HG02759 (cell line): ENCODE measurements around the gene GOLGA8O.
"Not testable (repeated sequence)": the region's sequence is repeated elsewhere in the genome, so short reads cannot be mapped to it uniquely, and the experiment has no call there.

ENCODE experiments used
- ATAC-seq: cut with Tn5 transposase; IDR thresholded peaks from one replicate; pipeline ENCODE4 v1.9.1; 2021; ENCODE audit warnings: mild to moderate bottlenecking, moderate library complexity; ENCODE audit not compliant: unreplicated experiment

The GOLGA8O gene

DNA sequence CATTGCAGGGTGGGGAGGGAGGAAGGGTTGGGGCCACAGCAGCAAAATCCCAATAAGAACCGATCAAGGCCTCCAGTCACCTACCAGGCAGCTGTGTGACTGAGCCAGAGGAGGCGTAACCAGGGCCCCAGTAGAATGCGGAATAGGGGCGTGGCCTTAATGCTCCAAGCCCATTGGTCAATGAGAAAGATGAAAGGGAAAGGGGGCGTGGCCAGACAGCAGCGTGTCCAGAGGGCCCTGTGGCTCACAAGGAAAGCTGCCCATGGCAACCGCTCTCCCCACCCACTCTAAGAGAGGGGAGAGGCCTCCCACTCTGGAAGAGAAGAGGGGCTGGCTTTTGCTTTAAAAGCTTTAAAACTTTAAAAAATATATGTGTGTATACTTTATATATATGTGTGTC is at the start of gene GOLGA8O:
TSS of gene GOLGA8O (minus strand) at position 101 of the 400 bp plus-strand sequence. CDS start at position 3, 98 bp downstream.
- not testable (repeated sequence) for ATAC-seq

GRCh38 chr15:32504152-32504811 is 48.8 kb upstream of the GOLGA8O start:
- not testable (repeated sequence) for ATAC-seq

DNA sequence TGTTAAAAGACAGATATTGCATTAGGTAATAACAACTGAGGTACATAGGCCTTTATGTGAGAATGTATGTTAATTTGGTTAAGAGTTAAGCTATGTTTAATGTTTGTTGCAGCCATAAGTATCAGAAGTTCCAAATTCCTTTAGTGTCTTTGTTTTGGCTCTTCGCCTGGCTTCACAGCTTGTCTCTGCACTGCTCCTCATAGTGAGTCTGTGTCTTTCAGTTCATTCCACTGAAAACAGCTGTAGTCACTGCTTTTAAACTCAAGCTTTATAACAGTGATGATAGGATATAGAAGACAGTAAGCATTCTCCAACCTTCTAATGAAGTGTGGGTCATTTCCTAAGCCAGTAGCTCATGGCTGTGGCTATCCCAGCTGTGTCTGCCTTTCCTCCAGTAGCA is 47.5 kb upstream of the GOLGA8O start:
- not testable (repeated sequence) for ATAC-seq

GRCh38 chr15:32492768-32493167 is 37.3 kb upstream of the GOLGA8O start:
- ATAC-seq, result not testable (repeated sequence)

DNA sequence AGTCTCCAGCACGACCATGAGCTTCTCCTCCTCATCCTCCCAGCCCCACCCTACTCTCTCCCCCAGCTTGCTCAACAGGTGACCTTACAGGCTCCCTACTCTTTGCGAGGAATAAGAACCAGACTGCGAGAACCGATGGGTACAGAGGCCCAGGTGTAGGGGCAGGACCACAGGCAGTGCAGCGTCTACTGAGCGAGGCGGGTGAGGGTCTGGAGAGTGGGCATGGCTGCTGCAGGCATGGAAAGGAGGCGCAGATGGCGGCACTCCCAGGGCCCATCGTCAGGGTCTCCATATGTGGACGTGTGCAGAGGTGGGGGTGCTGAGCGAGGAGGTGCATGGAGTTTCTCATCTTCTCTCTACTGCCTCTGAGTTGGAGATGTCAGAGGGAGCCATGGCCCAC is 31.0 kb upstream of the GOLGA8O start:
- not testable (repeated sequence) for ATAC-seq

- ATAC-seq, result not testable (repeated sequence)
These were observed 27.9 kb upstream of the GOLGA8O start for GRCh38 chr15:32483377-32483776.

GRCh38 chr15:32481683-32482082 is 26.2 kb upstream of the GOLGA8O start:
- ATAC-seq, result not testable (repeated sequence)

DNA sequence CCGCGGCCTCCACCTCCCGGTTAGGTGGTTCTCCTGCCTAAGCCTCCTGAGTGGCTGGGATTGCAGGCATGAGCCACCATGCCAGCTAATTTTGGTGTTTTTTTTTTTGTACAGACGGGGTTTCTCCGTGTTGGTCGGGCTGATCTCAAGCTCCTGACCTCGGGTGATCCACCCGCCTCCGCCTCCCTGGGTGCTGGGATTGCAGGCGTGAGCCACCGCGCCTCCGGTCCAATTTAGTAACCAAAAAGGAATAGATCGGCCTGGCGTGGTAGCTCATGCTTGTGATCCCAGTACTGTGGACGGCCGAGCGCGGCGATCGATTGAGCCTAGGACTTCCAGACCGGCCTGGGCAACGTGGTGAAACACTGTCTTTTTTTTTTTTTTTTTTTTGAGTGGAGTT is 12.6 kb upstream of the GOLGA8O start:
- ATAC-seq, result not testable (repeated sequence)

- ATAC-seq, result peak; percentile 63
These were observed 14.9 kb downstream of the GOLGA8O start for GRCh38 chr15:32440445-32440977.

DNA sequence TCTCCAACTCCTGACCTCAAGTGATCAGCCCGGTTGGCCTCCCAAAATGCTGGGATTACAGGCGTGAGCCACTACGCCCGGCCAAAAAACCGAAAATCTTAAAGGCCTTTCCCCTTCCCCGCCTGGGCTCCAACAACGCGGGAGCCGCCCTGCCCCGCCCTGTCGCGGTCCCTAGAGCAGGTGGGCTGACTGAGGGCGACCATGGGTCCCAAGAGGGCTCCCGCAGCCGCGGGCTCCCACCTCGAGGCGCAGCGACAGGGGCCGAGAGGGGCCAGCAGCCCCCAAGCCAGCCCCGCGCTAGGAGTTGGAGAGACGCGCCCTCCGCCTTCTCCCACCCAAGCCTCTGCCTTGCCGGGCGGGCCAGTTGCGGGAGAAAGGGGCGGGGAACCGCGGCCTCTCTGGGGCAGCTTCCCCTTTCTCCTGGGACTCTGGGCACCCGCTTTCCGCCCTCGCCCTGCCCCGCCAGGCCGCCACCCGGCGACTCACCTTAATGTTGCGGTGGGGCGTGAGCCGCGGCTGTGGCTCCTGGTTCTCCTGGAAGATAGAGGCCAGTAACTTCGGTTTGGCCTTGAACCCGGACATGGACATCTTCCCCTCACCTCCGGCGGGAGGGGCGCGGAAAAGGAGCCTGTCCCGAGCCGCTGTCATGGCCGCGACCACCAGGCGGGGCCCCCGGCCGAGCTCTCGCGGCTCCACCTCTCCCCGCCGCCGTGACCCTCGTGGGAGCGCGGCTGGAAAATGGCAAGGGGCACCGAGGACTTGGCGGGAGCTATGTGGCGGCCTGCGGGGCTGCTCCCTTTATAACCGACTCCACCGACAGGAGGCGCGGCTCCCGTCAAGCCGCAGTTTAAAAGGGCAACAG is 21.1 kb downstream of the GOLGA8O start:
- ATAC-seq, result peak; percentile 60

GRCh38 chr15:32427635-32428034 is 27.8 kb downstream of the GOLGA8O start:
- not testable (repeated sequence) for ATAC-seq

DNA sequence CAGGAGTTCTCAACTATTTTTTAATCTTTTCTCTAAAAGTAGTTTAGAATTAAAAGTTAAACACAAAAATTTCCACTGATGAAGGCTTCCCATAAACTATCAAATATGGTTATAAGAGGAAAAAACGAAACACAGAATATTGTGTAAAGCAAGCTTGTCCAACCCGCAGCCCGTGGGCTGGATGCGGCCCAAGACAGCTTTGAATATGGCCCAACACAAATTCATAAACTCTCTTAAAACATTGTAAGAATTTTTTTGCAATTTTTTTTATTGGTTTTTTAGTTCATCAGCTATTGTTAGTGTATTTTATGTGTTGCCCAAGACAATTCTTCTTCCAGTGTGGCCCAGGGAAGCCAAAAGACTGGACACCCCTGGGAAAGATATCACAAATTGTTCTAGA is 28.9 kb downstream of the GOLGA8O start:
- ATAC-seq, result not testable (repeated sequence)

- not testable (repeated sequence) for ATAC-seq
These were observed 47.5 kb downstream of the GOLGA8O start for GRCh38 chr15:32407903-32408302.

- ATAC-seq, result not testable (repeated sequence)
These were observed 52.2 kb downstream of the GOLGA8O start, which contains the start of gene GOLGA8K for GRCh38 chr15:32403192-32403591. Gene GOLGA8K, minus strand, starts transcription at chr15:32403292. Its CDS starts 98 bp downstream, at chr15:32403194.

- ATAC-seq, result not testable (repeated sequence)
These were observed 58.9 kb downstream of the GOLGA8O start for GRCh38 chr15:32396522-32396921.
